ENCODE results near the gene IL17B. TPM values are rescaled to one million over a fixed set of nuclear protein-coding genes. Genes with fewer than 3 reads are reported as not detected.

Gene IL17B
- total and polyA plus RNA-seq, 2 of the 8 experiments (the other 6 are each of a cell fraction or from before 2014, with no cell fraction given) = 0.18 TPM; not detected in 1

- Histone ChIP-seq H4K5ac (ENCODE audit: insufficient read length, low read depth, low read length) (no peak overlapping the region), H3K18ac (ENCODE audit: extremely low read depth, low read length) (no peak overlapping the region), H3K36me3 (ENCODE audit: control insufficient read depth in 2 of 4, insufficient read depth in 4 of 4, low read length in 3 of 4) (no peaks in the 10 kb centered on the region), H3K4ac (replicated peaks; ENCODE audit: insufficient read length, low read depth, low read length) (no peak overlapping the region), H3K23ac (ENCODE audit: insufficient read length) (no peak overlapping the region), H3K4me1 (replicated peaks in 1 of 4; ENCODE audit: control insufficient read depth in 3 of 4, insufficient read depth in 4 of 4, low read length in 3 of 4) (peaks cover 0 to 4% (median 0%) of the 10 kb centered on the region in 4 experiments; a peak in 1 of 7 replicates), H3K23me2 (ENCODE audit: low read depth, low read length) (no peaks in the 10 kb centered on the region), H4K91ac (replicated peaks; ENCODE audit: insufficient read length, low read length) (no peak overlapping the region), H2BK15ac (ENCODE audit: low read length) (no peak overlapping the region), H2AK5ac (ENCODE audit: low read depth, low read length) (no peak overlapping the region), H4K20me1 (replicated peaks in 1 of 2; ENCODE audit: control insufficient read depth in 1 of 2, insufficient read depth in 2 of 2, low read length in 2 of 2) (no peaks in the 10 kb centered on the region), H3K14ac (ENCODE audit: insufficient read length) (no peak overlapping the region), H3K27me3 (replicated peaks in 1 of 4; ENCODE audit: control insufficient read depth in 3 of 4, extremely low read depth in 1 of 4, insufficient read depth in 3 of 4, low read length in 3 of 4) (no peaks in the 10 kb centered on the region), H2BK5ac (ENCODE audit: low read depth, low read length) (no peak overlapping the region), H2AFZ (ENCODE audit: low read length) (no peak overlapping the region), H3K79me1 (ENCODE audit: low read depth, low read length) (no peaks in the 10 kb centered on the region), H3K4me3 (ENCODE audit: extremely low read depth in 1 of 4, insufficient read depth in 2 of 4, low read depth in 3 of 4, low read length in 4 of 4) (no peak overlapping the region), H2BK12ac (ENCODE audit: low read depth, low read length) (no peak overlapping the region), H2BK120ac (replicated peaks; ENCODE audit: low read depth, low read length) (no peak overlapping the region), H3K9ac (replicated peaks in 1 of 4; ENCODE audit: extremely low read depth in 1 of 4, low read depth in 3 of 4, low read length in 3 of 4) (no peak overlapping the region), H3K56ac (replicated peaks; ENCODE audit: insufficient read length, low read depth, low read length) (no peak overlapping the region), H3K79me2 (ENCODE audit: control insufficient read depth in 1 of 2, insufficient read depth in 2 of 2, low read length in 2 of 2) (no peaks in the 10 kb centered on the region), H4K8ac (ENCODE audit: extremely low read depth, insufficient read depth, low read length) (no peak overlapping the region), H3K27ac (ENCODE audit: low read depth, low read length) (no peak overlapping the region), H2BK20ac (ENCODE audit: low read length) (no peak overlapping the region), H3K4me2 (ENCODE audit: insufficient read depth in 1 of 2, low read depth in 2 of 2, low read length in 2 of 2) (no peak overlapping the region), H3K9me3 (ENCODE audit: insufficient read depth in 2 of 2, low read depth in 1 of 2, low read length in 1 of 2) (no peaks in the 10 kb centered on the region)
- TF ChIP-seq RXRA (IDR thresholded peaks at IDR 0.05; ENCODE audit: insufficient read depth, low read depth, low read length) = no peak
- DNase-seq (ENCODE audit: low read depth in 1 of 2, low spot score in 2 of 2) = no peak
- ChIA-PET POLR2A (ENCODE audit: partially characterized antibody) (interaction anchor here (1.3 kb wide), 1 partner anchor 20 kb away, joined by 5 read pairs; the partner anchor contains the start of gene GRPEL2), CTCF (ENCODE audit: partially characterized antibody) (interaction anchor here (0.6 to 3.2 kb wide), 12 partner anchors 8 to 595 kb away, joined by 3 to 18 read pairs (median 4); partner anchors contain the start of gene GRPEL2)
- no peak for FAIRE-seq
Measured at GRCh38 chr5:149325166-149325735, 53.8 kb downstream of the IL17B start.

Data from H1 (cell line).